ENCODE measurements around the gene ULBP2.
"Not testable (repeated sequence)": the region's sequence is repeated elsewhere in the genome, so short reads cannot be mapped to it uniquely, and the experiment has no call there.

DNA sequence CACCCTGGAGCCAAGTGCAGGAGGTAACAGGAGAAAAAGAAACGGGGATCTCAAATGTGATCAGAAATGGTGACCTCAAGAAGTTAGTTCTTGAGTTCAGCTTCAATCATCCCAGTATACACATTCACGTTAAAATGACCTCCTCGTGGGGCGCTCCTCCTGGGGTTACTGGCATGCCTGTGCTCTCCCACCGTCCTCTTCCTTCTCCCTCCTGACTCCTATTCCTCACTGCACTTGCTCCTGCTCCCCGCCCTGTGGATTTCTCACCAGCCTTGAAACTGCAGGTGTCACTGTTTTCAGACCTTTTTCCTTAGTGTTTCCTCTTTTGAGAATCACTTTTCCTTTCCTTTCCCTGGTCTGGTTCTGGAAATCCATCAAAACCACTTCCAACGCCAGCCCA is 4.8 kb downstream of the ULBP2 start:
- TF ChIP-seq, protein P1, sequence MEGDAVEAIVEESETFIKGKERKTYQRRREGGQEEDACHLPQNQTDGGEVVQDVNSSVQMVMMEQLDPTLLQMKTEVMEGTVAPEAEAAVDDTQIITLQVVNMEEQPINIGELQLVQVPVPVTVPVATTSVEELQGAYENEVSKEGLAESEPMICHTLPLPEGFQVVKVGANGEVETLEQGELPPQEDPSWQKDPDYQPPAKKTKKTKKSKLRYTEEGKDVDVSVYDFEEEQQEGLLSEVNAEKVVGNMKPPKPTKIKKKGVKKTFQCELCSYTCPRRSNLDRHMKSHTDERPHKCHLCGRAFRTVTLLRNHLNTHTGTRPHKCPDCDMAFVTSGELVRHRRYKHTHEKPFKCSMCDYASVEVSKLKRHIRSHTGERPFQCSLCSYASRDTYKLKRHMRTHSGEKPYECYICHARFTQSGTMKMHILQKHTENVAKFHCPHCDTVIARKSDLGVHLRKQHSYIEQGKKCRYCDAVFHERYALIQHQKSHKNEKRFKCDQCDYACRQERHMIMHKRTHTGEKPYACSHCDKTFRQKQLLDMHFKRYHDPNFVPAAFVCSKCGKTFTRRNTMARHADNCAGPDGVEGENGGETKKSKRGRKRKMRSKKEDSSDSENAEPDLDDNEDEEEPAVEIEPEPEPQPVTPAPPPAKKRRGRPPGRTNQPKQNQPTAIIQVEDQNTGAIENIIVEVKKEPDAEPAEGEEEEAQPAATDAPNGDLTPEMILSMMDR (IDR thresholded peaks at IDR 0.05), result not testable (repeated sequence)
- not testable (repeated sequence) for TF ChIP-seq ZBTB21 (CRISPR knock-in tag; IDR thresholded peaks at IDR 0.05; ENCODE audit: borderline replicate concordance); TP53 (CRISPR knock-in tag; IDR thresholded peaks at IDR 0.05); TCF7 (CRISPR knock-in tag; IDR thresholded peaks at IDR 0.05; ENCODE audit: low read depth)
- TF ChIP-seq, protein P2, sequence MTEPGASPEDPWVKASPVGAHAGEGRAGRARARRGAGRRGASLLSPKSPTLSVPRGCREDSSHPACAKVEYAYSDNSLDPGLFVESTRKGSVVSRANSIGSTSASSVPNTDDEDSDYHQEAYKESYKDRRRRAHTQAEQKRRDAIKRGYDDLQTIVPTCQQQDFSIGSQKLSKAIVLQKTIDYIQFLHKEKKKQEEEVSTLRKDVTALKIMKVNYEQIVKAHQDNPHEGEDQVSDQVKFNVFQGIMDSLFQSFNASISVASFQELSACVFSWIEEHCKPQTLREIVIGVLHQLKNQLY (CRISPR knock-in tag; IDR thresholded peaks at IDR 0.05), result not testable (repeated sequence)

Measured in WTC11 (cell line).